Activated T-helper 17 cell treated with anti-CD3 and anti-CD28 coated beads, Interleukin-2, amount 50 U/mL, for 72 hours (primary cell): Measurements from ENCODE around the gene PRELID2. TPM values are rescaled to one million over a fixed set of nuclear protein-coding genes. Genes with fewer than 3 reads are reported as not detected.
"Not testable (repeated sequence)": the region's sequence is repeated elsewhere in the genome, so short reads cannot be mapped to it uniquely, and the experiment has no call there.

Source experiments
- ATAC-seq: fragments of 150-1000 bp; cut with Tn5 transposase; replicated peaks from 2 replicates; pipeline ENCODE4 v1.10.0; 2021; ENCODE audit warnings: mild to moderate bottlenecking, moderate library complexity
- H3K27ac Mint-ChIP-seq: one replicate; pipeline ENCODE4 v1.8.0; 2022; ENCODE audit warnings: mixed read lengths
- H3K27me3 Mint-ChIP-seq: one replicate; pipeline ENCODE4 v1.8.0; 2022; ENCODE audit warnings: mixed read lengths
- H3K36me3 Mint-ChIP-seq: one replicate; pipeline ENCODE4 v1.8.0; 2022; ENCODE audit warnings: low read depth, mild to moderate bottlenecking, mixed read lengths
- H3K4me1 Mint-ChIP-seq: one replicate; pipeline ENCODE4 v1.8.0; 2022; ENCODE audit warnings: mixed read lengths
- H3K4me3 Mint-ChIP-seq: one replicate; pipeline ENCODE4 v1.8.0; 2022; ENCODE audit warnings: mild to moderate bottlenecking, mixed read lengths
- H3K9me3 Mint-ChIP-seq: one replicate; pipeline ENCODE4 v1.8.0; 2022; ENCODE audit warnings: mixed read lengths
- total RNA-seq, 2 donors: library from RNA; stranded (reverse); gene quantifications; one replicate each; pipeline ENCODE4 v1.2.3, GENCODE V29; 2022

The PRELID2 gene
- total RNA-seq, 2 donors from 2014 or later: 7.7 to 29.1 TPM

DNA sequence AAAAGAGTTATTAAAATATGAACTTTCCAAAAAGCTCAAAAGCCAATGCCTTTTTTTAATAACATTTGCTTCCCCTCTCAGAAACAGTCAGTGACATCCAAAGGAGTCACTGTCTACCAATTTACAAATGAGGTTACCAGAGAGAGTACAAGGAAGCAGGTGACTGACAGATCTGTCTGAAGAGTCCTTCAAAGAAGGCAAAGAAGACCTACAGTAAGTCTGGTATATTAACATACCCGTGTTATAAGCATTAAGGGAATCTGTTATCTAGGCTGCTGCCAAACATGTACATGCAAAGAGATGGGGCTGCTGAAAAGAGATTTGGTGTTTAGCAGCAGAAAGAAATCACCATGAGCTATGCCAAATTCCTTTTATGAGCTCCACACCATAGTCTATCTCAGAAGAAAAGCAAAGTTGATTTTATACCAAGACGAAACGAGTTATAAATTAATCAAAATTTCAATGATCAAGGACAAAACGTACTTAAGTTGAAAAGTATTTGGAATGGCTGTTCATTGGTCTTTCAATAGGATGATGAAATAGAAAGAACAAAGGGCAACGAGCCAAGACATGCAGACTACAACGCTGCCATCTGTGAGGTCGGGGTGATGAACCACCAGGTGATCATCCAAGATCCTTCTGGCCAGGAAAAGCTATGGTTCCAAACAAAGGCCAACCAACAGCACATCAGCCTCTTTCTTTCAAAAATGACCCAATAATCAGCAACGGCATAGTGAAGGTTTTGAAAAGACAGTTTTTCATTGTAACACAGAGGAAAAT lies 8.1 kb downstream of the PRELID2 start:
- no peaks in the 10 kb centered on the region for H3K4me1 Mint-ChIP-seq
- H3K9me3 Mint-ChIP-seq: no peaks in the 10 kb centered on the region
- no peak overlapping the region for H3K27ac Mint-ChIP-seq
- no peaks in the 10 kb centered on the region for H3K36me3 Mint-ChIP-seq
- H3K27me3 Mint-ChIP-seq: no peaks in the 10 kb centered on the region
- no peak overlapping the region for H3K4me3 Mint-ChIP-seq
- no peak for ATAC-seq

DNA sequence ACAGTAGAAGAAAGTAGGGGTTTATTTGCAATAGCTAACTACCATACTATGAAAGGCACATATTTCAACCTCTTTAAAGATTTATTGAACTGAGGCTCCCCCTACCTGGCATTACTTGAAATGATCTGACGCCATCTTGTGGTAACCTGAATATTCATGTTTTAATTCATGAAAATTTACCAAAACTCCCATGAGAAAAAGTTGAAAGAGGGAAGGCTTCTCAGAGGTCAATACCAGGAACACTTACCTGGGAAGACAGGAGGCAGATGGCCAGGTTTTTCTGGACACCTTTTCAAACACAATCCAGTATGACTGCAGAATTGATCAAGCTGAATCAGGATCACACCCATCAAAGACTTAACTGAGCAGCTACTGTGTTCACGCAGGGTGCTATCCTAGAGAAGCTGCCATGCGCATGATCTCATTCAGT lies 9.4 kb downstream of the PRELID2 start:
- H3K4me1 Mint-ChIP-seq: no peaks in the 10 kb centered on the region
- no peaks in the 10 kb centered on the region for H3K9me3 Mint-ChIP-seq
- no peak overlapping the region for H3K4me3 Mint-ChIP-seq
- H3K36me3 Mint-ChIP-seq: no peaks in the 10 kb centered on the region
- no peaks in the 10 kb centered on the region for H3K27me3 Mint-ChIP-seq
- no peak for ATAC-seq
- H3K27ac Mint-ChIP-seq: no peak overlapping the region

- H3K36me3 Mint-ChIP-seq: no peaks in the 10 kb centered on the region
- H3K27me3 Mint-ChIP-seq: no peaks in the 10 kb centered on the region
- ATAC-seq: no peak
- no peak overlapping the region for H3K27ac Mint-ChIP-seq
- no peak overlapping the region for H3K4me3 Mint-ChIP-seq
- H3K9me3 Mint-ChIP-seq: no peaks in the 10 kb centered on the region
- no peaks in the 10 kb centered on the region for H3K4me1 Mint-ChIP-seq
Observed at GRCh38 chr5:145824040-145824439, 11.1 kb downstream of the PRELID2 start.

DNA sequence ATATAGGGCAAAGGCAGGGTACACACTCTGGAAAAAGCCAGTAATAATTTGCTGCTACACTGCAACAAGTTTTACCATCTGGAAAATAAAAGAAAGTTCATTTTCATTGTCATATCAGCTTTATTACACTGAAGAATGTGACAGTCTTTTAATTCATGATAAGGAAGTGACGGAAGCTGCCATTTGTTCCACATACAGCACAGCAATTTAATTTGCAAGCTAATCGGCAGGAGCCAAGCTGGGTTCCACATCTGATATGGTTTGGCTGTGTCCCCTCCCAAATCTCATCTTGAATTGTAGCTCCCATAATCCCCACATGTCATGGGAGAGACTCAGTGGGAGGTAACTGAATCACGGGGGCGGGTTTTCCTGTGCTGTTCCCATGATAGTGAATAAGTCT lies 16.5 kb downstream of the PRELID2 start:
- no peaks in the 10 kb centered on the region for H3K4me1 Mint-ChIP-seq
- H3K27ac Mint-ChIP-seq: no peak overlapping the region
- no peak overlapping the region for H3K4me3 Mint-ChIP-seq
- ATAC-seq: no peak
- no peaks in the 10 kb centered on the region for H3K27me3 Mint-ChIP-seq
- no peaks in the 10 kb centered on the region for H3K9me3 Mint-ChIP-seq
- H3K36me3 Mint-ChIP-seq: no peaks in the 10 kb centered on the region

DNA sequence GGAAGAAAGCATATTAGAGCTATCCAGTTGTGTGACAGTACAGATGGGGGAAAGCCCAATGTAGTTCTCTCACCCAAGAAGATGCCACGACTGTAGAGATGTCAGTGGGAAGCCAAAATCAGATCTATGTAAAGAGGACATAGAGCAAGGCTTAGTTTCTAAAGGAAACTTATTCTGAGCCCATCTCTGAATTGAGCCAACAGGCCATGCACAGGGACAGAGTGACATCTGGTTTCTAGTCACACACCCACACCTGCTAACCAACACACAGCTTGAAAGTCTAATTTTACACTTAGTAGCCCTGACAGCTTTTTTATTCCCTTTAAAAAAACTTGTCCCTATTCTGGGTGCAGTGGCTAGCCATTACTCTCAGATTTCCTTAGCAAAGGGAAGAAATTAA lies 22.3 kb downstream of the PRELID2 start:
- Mint-ChIP-seq H3K9me3 (no peaks in the 10 kb centered on the region), H3K27me3 (no peaks in the 10 kb centered on the region)

GRCh38 chr5:145811834-145812625 lies 23.1 kb downstream of the PRELID2 start:
- ATAC-seq: no peak
- Mint-ChIP-seq H3K27me3 (no peaks in the 10 kb centered on the region), H3K4me1 (no peaks in the 10 kb centered on the region)

More for the DNA sequence above, 22.3 kb downstream of the PRELID2 start:
- Mint-ChIP-seq H3K4me1 (no peaks in the 10 kb centered on the region), H3K27ac (no peak overlapping the region), H3K4me3 (no peak overlapping the region), H3K36me3 (no peaks in the 10 kb centered on the region)
- ATAC-seq: no peak

GRCh38 chr5:145806923-145807322 lies 28.2 kb downstream of the PRELID2 start:
- Mint-ChIP-seq H3K4me3 (no peak overlapping the region), H3K27ac (no peak overlapping the region), H3K36me3 (no peaks in the 10 kb centered on the region), H3K27me3 (no peaks in the 10 kb centered on the region), H3K9me3 (no peaks in the 10 kb centered on the region), H3K4me1 (no peaks in the 10 kb centered on the region)
- no peak for ATAC-seq

More at GRCh38 chr5:145811834-145812625, 23.1 kb downstream of the PRELID2 start:
- Mint-ChIP-seq H3K9me3 (no peaks in the 10 kb centered on the region), H3K4me3 (no peak overlapping the region), H3K36me3 (no peaks in the 10 kb centered on the region), H3K27ac (no peak overlapping the region)

DNA sequence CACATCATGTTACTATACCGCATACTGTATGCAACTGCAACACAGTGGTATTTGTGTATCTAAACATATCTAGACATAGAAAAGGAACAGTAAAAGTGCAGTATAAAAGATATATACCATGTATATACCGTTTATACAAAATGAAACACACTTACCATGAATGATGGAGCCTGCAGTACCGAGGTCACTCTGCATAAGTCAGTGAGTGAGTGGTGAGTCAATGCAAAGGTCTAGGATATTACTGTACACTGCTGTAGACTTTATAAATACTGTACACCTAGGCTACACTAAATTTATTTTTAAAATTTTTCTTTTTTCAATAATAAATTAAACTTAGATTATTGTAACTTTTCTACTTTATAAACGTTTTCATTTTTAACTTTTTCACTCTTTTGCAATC lies 29.3 kb downstream of the PRELID2 start:
- Mint-ChIP-seq H3K27ac (no peak overlapping the region), H3K4me3 (no peak overlapping the region)
- ATAC-seq: no peak

GRCh38 chr5:145804701-145805100 lies 30.4 kb downstream of the PRELID2 start:
- no peak for ATAC-seq
- Mint-ChIP-seq H3K27ac (no peak overlapping the region), H3K4me1 (no peaks in the 10 kb centered on the region), H3K27me3 (no peaks in the 10 kb centered on the region), H3K4me3 (no peak overlapping the region), H3K9me3 (no peaks in the 10 kb centered on the region), H3K36me3 (no peaks in the 10 kb centered on the region)

More for the DNA sequence above, 29.3 kb downstream of the PRELID2 start:
- no peaks in the 10 kb centered on the region for H3K4me1 Mint-ChIP-seq
- H3K36me3 Mint-ChIP-seq: no peaks in the 10 kb centered on the region
- H3K9me3 Mint-ChIP-seq: no peaks in the 10 kb centered on the region
- H3K27me3 Mint-ChIP-seq: no peaks in the 10 kb centered on the region

- H3K4me3 Mint-ChIP-seq: no peak overlapping the region
- ATAC-seq: no peak
- no peaks in the 10 kb centered on the region for H3K27me3 Mint-ChIP-seq
- H3K27ac Mint-ChIP-seq: no peak overlapping the region
- H3K36me3 Mint-ChIP-seq: no peaks in the 10 kb centered on the region
- H3K9me3 Mint-ChIP-seq: no peaks in the 10 kb centered on the region
- no peaks in the 10 kb centered on the region for H3K4me1 Mint-ChIP-seq
Observed at GRCh38 chr5:145803112-145804004, 31.8 kb downstream of the PRELID2 start.

GRCh38 chr5:145801195-145801594 lies 33.9 kb downstream of the PRELID2 start:
- Mint-ChIP-seq H3K27ac (no peak overlapping the region), H3K9me3 (no peaks in the 10 kb centered on the region), H3K27me3 (no peaks in the 10 kb centered on the region), H3K4me1 (no peaks in the 10 kb centered on the region), H3K4me3 (no peak overlapping the region), H3K36me3 (no peaks in the 10 kb centered on the region)
- no peak for ATAC-seq

DNA sequence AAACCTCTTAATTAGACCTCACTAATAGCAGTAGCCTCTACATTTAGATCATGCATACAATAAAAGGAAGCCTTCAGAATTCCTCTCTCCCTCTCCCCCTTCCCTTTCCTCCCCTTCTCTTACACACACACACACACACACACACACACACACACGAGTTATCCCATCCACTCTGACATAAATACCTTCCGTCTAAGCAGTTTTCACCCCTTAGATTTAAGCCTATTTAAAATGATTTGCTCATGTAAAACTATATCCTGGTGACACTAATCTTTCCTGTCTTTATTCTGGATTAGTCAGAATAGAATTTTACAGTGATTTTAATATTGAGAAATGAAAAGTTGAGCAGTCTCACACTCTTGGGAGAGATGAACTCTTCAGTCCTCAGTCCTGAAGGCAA lies 35.0 kb downstream of the PRELID2 start:
- ATAC-seq: no peak
- no peaks in the 10 kb centered on the region for H3K27me3 Mint-ChIP-seq
- H3K27ac Mint-ChIP-seq: no peak overlapping the region
- no peaks in the 10 kb centered on the region for H3K9me3 Mint-ChIP-seq
- no peaks in the 10 kb centered on the region for H3K36me3 Mint-ChIP-seq
- no peaks in the 10 kb centered on the region for H3K4me1 Mint-ChIP-seq
- no peak overlapping the region for H3K4me3 Mint-ChIP-seq

- not testable (repeated sequence) for H3K9me3 Mint-ChIP-seq, H3K36me3 Mint-ChIP-seq, H3K27me3 Mint-ChIP-seq, H3K4me3 Mint-ChIP-seq, H3K4me1 Mint-ChIP-seq, H3K27ac Mint-ChIP-seq, ATAC-seq
Observed at GRCh38 chr5:145798503-145798902, 36.6 kb downstream of the PRELID2 start.

DNA sequence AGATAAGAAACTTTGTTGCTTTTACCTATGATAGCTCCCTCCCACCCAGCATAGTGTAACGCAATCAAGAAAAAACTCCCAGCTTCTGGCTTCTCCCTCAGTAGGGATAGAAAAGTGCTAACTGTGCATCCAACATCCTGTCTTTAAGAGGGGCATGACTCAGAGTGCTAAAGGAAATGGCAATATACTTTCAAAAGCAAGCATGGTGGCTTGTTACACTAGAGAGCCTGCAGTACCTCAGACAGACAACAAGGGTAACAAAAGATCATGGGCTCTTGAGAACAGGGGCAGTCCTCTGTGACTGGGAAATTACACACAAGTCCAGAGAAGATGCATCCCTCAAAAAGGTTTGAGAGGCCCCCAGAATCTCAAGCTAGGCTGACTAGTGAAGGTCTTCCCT lies 37.8 kb downstream of the PRELID2 start:
- Mint-ChIP-seq H3K27me3 (no peaks in the 10 kb centered on the region), H3K27ac (no peak overlapping the region), H3K9me3 (no peaks in the 10 kb centered on the region), H3K4me3 (no peak overlapping the region), H3K36me3 (no peaks in the 10 kb centered on the region), H3K4me1 (no peaks in the 10 kb centered on the region)
- ATAC-seq: peak; percentile 51
